GM12892 (cell line): ENCODE results near the gene PYGB.

ENCODE experiments used
- POLR2A ChIP-seq: IDR thresholded peaks from 2 replicates; pipeline ENCODE4 v1.6.1; 2011; ENCODE audit warnings: low read depth, low read length, control low read depth
- POLR2AphosphoS5 ChIP-seq: IDR thresholded peaks from 2 replicates; pipeline ENCODE4 v1.6.1; 2011; ENCODE audit warnings: low read depth, low read length, control low read depth
- TAF1 ChIP-seq: IDR thresholded peaks from 2 replicates; pipeline ENCODE4 v1.6.1; 2011; ENCODE audit warnings: low read depth, mild to moderate bottlenecking, control low read depth, low read length, borderline replicate concordance

- no peak for TF ChIP-seq POLR2A
- TF ChIP-seq POLR2AphosphoS5: no peak
- no peak for TF ChIP-seq TAF1
These were observed 10.6 kb downstream of the PYGB start for GRCh38 chr20:25258476-25258805.
